NCI-H524 treated with DMSO at 0.1 percent for 48 hours (cell line): ENCODE data around the gene TEX19.
"Not testable (repeated sequence)": the region's sequence is repeated elsewhere in the genome, so short reads cannot be mapped to it uniquely, and the experiment has no call there.

ENCODE experiments used
- DNase-seq: peaks from one replicate; lab custom pipeline; 2025; lab: John Stamatoyannopoulos, UW

TEX19 gene

DNA sequence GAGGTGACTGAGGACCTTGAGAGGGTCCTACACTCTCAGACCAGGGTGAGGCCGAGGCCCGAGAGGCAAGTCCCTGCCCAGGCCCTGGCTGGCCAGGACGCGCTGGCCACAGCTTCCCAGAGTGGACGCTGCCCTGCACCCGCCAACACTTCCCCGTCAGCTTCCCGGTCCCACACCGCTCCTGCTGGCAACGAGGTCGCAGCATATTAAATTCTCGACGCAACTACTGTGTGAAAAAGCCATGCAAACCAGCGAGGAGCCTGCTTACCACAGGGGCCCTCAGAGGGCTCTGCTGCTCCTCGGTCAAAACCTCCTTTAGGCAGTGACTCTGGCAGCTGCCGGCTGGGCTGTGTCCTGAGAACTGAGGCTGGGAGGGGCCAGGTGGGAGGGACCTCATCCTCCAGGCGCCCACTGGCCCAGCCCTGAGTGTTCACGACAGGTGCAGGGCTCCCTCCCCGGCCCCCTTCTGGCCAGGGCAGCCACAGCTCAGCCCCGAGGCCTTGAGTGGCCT is 2.1 kb upstream of the TEX19 start:
- DNase-seq, result no peak

DNA sequence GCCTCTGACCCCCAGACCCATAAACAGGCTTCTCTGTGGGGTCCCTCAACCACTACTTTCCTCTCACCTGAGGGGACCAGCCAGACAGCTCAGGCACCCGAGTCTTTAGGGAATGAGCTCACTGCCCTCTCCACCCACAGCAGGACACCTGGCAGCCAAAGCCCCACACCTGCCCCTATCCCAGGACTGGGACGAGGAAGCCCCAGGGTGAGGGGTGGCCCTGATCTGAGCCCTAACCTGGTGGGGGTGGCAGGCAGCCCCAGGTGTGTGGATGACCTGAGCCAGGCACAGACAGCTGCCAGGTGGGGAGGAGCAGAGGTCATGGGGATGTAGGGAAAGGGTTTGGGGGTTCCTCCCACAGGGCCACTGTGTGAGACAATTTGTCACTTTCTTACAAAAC is 1.7 kb upstream of the TEX19 start:
- no peak for DNase-seq

DNA sequence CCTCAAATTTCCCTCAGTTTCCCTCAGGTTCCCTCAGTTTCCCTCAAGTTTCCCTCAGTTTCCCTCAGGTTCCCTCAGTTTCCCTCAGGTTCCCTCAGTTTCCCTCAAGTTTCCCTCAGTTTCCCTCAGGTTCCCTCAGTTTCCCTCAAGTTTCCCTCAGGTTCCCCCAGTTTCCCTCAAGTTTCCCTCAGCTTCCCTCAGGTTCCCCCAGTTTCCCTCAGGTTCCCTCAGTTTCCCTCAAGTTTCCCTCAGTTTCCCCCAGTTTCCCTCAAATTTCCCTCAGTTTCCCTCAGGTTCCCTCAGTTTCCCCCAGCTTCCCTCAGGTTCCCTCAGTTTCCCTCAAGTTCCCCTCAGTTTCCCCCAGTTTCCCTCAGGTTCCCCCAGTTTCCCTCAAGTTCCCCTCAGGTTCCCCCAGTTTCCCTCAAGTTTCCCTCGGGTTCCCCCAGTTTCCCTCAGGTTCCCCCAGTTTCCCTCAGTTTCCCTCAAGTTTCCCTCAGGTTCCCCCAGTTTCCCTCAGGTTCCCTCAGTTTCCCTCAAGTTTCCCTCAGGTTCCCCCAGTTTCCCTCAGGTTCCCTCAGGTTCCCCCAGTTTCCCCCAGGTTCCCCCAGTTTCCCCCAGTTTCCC is 516 bp downstream of the TEX19 start:
- DNase-seq, result not testable (repeated sequence)

DNA sequence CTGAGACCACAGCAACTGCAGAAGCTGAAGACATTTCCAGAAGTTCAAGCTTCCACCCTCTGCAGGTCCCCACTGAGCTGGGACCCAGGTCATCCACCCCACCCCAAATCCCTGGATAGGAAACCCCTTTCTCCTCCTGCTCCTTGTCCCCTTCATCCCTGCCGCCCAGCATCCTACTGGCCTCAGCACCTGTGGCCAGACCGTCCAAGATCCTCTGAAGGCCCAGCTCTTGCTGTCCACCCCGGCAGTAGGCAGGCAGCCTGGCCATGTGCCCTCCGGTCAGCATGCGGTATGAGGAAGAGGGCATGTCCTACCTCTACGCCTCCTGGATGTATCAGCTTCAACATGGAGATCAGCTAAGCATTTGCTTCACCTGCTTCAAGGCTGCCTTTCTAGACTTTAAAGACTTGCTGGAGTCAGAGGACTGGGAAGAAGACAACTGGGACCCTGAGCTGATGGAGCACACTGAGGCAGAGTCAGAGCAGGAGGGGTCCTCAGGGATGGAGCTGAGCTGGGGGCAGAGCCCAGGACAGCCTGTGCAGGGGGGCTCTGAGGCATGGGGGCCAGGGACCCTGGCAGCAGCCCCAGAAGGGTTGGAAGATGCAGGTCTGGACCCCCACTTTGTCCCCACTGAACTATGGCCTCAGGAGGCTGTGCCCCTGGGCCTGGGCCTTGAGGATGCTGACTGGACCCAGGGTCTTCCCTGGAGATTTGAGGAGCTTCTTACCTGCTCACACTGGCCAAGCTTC is 3.0 kb downstream of the TEX19 start:
- no peak for DNase-seq

DNA sequence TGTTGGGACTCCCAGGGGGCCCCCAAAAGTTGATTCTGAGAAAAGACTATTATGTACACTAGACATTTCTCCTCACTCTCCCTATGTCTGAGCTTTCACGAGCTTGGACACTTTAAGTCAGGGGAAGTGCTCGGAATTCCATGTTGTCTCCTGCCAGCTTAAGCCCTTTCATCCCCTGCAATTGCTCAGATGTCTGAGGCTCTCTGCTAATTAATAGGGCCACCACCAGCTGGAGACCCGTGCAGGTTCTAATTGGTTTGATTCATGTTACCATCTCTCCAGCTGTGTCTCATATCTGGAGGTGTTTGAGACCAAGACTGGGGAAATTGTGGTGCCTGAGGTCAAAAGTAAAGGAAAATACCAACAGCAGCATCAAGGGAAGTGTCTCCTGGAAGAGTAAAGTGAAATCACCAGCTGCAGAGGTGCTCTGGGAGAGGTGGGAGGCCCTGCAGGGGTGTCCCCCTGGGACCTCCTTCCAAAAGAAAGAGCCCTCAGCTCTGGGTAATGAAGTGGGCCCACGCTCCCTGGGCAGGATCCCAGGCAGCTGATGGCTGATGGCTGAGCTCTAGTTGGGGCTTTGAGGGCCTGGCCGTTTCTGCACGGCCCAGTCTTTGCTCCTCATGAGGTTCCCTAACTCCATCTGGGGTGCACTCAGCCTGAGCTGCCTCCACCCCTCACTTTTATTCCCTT is 6.7 kb downstream of the TEX19 start:
- no peak for DNase-seq

DNA sequence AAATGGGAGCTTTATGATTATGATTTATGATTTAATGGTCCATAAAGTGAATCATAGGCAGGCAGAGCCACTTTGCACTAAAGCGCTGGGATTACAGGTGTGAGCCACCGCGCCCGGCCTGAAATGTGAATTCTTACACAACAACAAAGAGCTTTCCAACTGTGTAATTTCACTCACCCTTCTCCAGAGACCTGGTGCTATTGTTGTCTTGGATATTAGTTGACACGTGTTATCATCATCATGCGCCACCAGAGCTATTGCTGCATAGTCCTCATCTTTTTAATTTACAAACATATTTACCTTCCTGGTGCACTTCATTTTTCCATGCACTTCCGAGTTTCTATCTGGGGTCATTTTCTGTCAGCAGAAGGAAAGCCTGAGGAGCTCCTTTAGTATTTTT is 7.7 kb downstream of the TEX19 start:
- no peak for DNase-seq

DNA sequence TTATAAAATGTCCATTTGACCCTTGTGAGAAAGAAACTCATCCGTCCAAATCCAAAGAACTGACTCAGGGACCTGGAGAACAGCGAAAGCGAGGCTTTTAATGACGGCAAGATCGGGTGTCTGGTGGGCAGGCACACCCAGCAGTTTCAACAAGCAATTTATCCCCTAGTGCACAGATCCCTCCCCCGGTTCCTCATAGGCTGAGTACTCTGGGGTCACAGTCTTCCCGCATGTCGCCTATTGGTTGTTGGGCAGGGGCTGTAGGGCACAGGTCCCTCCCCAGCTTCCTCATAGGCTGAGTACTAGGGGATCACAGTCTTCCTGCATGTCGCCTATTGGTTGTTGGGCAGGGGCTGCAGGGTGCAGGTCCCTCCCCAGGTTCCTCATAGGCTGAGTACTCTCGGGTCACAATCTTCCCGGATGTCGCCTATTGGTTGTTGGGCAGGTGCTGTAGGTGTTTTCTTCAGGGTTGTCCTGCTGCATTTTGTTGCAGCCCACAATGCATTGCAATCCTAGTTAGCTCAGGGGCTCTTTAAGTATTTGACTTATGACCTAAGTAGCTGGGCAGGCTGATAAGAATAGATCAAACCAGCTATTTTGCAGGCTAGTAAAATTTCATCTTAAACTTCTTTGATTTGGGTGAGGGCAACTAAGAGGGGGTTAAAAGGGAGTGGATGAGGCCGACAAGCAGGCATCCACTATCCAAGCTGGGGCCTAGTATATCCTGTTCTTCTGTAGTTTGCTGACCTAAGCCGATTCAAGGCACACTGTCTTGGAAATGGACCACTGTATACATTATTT is 8.9 kb downstream of the TEX19 start:
- DNase-seq, result no peak

DNA sequence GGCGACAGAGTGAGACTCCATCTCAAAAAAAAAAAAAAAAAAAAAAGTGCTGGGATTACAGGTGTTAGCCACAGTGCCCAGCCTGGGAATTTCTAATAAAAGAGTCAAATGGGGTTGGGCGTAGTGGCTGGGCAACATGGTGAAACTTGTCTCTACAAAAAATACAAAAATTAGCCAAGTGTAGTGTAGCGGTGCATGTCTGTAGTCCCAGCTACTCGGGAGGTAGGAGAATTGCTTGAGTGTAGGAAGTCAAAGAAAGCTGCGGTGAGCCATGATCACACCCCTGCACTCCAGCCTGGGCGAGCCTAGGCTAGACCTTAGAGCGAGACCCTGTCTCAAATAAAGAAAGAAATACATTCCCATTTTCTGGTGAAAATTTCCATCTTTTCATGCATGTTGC is 10.2 kb downstream of the TEX19 start:
- DNase-seq, result no peak

DNA sequence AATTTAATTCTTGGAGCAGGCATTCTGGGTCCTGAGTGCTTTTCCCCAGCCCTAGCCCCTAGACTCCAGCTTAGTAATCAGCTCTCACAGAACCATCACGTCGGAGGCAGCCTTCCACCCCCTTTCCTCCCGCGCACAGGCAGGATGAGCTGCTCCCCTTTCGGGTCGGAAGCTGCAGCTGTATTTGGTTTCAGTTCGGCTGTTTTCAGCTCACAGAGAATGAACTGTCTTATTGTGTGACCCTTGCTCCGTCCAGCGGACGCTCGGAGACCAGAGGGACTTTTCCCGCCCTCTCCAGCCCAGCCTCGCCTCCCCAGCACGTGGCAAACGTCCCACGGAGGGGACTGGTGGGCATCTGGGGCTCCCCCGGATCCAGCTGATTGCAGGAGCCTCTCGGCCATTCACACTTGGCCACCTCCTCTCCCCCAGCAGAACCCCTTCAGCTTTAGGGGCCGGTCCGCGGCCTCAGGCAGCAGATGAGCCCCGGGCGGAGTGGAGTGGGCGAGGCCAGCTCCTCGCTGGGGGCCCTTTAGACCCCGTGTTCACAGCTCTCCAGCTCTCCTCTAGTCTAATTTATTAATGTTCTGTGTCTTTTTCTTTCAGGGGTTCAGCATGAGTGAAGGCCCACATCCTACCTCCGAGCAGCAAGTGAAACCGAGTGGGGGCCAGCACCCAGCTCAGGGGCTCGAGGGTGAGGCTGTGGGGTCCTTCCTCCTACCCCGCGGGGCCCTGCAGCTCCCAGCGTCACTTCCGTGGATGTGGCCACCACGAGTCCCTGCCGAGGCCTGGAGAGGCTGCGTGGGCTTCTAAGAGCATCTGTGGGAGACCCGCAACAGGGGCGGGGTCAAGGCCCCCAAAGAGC is 11.7 kb downstream of the TEX19 start:
- DNase-seq, result no peak

DNA sequence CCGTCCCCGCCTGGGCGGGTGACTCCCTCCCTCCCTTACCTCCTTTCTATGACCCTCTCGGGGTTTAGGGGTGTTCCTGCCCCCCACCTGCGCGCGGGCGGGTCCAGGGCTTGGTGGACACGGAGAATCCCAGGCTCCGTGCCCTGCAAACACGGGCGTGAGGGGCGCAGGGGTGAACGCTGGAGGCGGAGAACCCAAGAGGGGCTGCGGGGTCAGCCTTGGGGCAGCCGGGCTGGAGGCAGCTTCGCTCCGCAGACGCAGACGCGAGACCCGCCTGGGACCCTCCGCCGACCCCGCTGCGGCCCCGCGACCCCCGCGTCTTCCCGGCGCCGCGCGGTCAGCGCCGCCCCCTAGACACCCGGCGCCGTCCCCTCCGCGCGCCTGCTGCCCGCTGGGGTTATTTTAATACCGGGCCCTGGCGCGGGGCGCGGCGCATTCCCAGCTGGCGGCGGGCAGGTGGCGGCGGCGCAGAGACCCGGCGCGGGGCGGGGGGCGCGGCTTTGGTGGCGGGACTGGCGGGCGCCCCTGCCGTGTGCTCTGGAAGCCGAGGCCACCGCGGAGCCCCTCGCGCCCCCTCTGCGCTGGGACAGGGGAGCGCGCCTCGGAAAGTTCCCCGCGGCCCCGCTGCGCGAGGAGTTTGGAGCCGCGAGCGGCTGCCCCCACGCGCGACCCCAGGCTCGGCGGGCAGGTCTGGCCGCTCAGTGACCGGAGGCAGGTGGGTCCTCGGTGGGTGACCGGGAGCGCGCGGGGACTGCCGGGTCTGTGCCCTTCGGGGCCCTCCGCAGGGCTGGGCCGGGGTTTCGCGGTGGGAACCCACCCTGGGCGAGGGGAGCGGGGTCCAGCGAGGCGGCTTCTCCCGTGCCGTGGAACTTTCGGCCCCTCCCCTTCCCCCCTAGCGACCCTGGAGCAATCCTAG is 12.5 kb downstream of the TEX19 start, which contains the start of gene UTS2R:
Gene UTS2R, plus strand, starts transcription at position 433 of the 916 bp plus-strand sequence. CDS start 2,560 bp downstream, outside the sequence.
- no peak for DNase-seq

DNA sequence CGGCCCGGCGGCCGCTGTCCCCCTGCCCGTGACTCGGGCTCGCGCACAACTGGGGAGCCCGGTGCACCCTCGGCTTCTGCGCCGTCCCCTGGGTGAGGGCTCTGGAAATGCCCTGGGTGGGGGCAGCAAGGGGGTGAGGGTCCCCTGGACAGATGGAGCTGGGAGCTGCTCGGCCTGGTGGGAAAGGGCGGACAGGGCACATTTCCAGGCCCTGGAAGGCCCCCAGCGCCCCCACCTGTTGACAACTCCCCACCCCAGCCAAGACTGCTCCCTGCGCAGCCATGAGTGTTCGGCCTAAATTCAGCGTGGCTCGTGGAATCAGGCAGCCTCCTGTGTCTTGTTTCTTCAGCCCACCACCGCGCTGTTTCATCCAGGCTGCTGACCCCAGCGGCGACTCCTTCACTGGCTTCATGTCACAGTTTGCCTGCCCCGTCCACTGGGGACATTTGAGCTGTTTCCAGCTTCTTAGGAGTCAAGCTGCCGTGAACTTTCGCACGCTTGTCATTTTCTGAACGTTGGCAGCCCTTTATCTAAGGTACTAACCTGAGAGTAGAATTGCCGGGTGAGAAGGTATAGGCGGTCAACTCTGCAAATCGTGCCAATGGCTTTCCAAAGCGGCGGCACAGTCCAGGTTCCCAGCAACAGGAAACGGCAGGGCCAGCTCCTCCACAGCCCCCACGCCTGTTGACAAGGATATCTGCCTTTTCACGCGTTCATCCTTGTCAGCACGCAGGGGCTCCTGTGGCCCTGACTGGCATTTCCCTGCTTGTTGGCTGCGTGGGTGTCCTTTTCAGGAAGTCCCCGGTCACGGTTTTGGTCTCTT is 13.4 kb downstream of the TEX19 start:
- DNase-seq, result no peak

DNA sequence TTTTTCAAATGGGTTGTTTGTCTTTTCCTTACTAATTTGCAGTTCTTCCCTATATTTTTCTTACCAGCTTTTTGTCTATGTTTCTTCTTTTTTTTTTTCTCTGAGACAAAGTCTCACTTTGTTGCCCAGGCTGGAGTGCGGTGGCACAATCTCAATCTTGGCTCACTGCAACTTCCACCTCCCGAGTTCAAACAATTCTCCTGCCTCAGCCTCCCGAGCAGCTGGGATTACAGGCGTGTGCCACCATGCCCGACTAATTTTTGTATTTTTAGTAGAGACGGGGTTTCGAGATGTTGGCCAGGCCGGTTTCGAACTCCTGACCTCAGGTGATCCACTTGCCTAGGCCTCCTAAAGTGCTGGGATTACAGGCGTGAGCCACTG is 14.0 kb downstream of the TEX19 start:
- not testable (repeated sequence) for DNase-seq

DNA sequence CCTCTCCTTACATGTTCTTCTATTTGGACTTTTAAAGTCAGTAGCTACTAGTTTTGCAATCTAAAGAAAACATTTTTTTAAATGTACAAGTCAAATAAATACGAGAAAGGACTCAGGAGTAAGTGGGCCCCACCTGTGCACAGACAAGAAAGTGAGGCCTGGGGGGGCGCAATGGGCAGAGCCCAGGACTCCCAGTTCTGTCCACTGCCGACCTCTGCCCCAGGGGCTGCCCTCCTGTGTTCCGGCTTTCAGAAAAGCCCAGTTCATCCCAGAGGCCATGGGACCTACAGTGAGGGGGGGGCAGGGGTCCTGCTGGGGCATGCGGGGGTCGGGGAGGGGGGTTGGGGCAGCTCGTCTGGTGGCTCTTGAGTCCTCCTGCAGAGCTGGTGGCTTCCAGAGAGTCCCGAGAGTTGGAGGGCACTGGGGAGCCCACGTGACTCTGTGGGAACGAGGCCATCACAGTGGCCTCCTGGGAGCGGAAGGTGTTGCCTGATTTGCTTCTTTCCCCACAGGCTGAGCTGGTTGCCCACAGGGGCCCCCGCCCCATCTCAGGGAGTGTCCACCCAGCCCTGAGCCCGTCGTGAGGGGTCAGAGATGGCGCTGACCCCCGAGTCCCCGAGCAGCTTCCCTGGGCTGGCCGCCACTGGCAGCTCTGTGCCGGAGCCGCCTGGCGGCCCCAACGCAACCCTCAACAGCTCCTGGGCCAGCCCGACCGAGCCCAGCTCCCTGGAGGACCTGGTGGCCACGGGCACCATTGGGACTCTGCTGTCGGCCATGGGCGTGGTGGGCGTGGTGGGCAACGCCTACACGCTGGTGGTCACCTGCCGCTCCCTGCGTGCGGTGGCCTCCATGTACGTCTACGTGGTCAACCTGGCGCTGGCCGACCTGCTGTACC is 14.9 kb downstream of the TEX19 start:
- no peak for DNase-seq

DNA sequence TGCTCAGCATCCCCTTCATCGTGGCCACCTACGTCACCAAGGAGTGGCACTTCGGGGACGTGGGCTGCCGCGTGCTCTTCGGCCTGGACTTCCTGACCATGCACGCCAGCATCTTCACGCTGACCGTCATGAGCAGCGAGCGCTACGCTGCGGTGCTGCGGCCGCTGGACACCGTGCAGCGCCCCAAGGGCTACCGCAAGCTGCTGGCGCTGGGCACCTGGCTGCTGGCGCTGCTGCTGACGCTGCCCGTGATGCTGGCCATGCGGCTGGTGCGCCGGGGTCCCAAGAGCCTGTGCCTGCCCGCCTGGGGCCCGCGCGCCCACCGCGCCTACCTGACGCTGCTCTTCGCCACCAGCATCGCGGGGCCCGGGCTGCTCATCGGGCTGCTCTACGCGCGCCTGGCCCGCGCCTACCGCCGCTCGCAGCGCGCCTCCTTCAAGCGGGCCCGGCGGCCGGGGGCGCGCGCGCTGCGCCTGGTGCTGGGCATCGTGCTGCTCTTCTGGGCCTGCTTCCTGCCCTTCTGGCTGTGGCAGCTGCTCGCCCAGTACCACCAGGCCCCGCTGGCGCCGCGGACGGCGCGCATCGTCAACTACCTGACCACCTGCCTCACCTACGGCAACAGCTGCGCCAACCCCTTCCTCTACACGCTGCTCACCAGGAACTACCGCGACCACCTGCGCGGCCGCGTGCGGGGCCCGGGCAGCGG is 15.7 kb downstream of the TEX19 start:
- DNase-seq, result no peak

DNA sequence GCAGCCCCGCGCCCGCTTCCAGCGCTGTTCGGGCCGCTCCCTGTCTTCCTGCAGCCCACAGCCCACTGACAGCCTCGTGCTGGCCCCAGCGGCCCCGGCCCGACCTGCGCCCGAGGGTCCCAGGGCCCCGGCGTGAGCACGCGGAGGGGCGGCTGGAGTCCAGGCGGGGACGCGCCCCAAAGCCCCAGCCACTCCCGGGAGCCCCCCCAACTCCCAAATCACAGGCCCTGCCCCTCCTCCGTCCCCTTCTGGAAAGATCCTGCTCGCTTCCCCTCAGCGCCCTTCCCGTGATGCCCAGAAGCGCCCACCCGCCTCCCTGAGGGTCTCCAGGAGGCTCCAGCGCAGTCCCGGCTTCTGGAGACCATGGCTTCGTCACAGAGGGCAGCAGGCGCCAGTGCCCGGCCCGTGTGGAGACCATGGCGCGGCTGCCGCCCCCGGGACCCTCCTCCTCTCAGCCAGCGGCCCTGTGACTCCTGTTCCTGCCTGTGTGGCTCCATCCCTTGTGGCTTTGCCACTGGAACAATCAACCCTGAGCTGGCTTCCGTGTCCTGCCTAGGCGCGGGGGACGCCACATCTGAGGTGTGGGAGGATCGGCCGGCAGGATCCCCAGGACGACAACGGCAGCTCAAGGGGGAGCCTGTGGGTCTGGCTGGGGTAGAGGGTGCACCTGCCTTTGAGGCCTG is 16.5 kb downstream of the TEX19 start:
- DNase-seq, result no peak

DNA sequence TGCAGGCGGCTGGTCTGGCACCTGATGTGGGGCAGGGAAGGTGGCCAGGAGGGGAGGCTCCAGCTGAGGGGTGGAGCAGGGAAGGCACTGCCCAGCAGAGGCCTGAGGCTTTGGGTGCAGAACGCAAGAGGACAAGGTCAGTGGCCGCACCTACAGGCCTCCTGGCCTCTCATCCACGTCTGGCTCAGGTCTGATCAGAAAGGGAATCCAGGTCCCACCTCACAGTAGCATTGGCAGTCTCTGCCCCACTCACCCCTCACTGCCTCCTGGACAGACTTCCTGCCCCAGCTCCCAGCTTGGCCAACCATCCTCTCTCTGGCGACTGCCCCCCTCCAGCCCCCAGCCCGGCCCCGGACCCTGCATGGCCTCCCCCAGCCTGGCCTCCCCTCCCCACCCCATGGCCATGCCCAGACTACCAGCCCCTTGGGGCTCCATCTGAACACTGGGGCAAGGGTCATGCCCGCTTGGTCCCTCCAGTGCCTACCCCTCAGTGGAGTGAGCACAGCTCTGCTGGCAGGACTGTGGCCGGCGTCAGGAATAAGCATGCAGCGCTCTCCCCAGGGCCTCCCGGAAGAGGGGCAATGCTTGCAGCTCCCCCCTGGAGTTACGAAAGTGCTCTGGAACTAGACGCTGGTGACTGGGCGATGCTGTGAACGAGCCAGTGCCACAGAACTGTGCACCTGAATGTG is 17.1 kb downstream of the TEX19 start:
- no peak for DNase-seq
